GM21528 (cell line): ENCODE measurements around the gene SPARC.

ENCODE experiments used
- ATAC-seq: cut with Tn5 transposase; IDR thresholded peaks from one replicate; pipeline ENCODE4 v1.9.1; 2021; ENCODE audit warnings: mild to moderate bottlenecking, moderate library complexity; ENCODE audit not compliant: unreplicated experiment, low FRiP score

SPARC gene

GRCh38 chr5:151628112-151628823 is 58.4 kb downstream of the SPARC start:
- no peak for ATAC-seq

GRCh38 chr5:151627650-151628049 is 59.1 kb downstream of the SPARC start:
- no peak for ATAC-seq

DNA sequence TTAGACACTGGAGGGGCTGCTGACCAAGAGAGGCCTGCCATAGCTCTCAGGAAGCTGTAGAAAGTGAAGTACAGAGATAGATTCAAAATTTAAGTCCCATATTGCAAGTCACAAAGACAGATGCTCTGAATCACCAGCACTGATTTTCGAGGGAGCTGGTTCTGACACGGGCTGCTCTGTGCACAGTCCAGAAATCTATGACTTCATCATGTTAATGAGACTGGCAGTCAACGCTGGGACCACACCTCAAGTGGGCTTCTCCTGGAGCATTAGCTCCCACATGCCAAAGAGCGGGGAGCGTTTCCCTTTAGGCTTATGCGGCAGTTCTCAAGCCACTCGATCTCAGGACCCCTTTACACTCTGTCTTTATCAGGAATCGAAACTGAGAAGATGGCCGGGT is 61.4 kb downstream of the SPARC start:
- no peak for ATAC-seq

GRCh38 chr5:151624476-151624875 is 62.2 kb downstream of the SPARC start:
- no peak for ATAC-seq

DNA sequence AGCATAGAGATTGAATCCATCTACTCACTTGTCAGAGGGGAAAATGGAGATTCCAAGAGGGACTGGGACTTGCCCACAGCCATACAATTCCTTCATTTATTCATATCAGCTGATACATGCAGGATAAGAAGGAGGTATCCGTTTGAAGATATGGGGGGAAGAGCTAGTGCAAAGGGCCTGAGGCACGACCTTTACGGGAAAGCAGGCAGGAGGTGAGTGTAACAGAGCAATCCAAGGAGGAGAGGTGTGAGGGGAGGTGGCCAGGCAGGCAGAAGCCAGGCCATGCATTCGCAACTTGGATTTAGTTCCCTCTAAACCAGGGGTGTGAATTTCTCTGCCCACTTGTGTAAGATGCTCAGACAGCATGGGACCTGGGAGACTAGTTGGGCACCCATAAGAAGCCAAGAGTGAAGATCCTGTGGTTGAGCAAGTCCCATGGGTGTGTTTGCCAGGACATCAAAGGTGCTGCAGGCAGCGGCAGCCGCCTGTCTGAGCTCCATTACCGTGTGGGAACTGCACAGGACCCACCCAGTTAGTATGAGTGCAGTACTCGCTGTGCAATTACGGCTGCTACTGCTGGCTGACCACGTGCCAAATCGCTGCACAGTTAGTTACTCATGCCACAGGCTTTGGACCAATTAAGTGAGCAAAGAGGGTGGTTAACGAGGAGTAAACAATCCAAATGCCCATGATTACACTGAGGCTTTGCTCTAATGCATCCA is 64.2 kb downstream of the SPARC start:
- ATAC-seq, result no peak

DNA sequence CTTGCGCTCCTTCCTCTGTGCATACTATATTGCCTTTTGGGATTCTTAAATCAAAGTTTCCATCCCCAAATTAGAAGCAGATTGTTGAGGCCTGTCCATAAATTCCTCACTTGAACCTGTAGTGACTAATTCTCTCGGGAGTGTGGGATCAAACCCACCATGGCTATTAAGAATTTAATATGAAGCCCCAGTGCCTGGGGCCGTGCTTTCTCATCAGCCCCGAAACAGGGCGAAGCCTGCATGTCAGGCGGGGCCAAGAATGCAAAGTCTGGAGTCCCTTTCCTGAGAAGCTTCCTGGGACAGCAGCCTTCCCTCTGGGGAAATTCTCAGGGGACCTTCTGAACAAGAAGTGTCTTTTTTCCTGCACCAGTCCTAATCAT is 66.3 kb downstream of the SPARC start:
- no peak for ATAC-seq

DNA sequence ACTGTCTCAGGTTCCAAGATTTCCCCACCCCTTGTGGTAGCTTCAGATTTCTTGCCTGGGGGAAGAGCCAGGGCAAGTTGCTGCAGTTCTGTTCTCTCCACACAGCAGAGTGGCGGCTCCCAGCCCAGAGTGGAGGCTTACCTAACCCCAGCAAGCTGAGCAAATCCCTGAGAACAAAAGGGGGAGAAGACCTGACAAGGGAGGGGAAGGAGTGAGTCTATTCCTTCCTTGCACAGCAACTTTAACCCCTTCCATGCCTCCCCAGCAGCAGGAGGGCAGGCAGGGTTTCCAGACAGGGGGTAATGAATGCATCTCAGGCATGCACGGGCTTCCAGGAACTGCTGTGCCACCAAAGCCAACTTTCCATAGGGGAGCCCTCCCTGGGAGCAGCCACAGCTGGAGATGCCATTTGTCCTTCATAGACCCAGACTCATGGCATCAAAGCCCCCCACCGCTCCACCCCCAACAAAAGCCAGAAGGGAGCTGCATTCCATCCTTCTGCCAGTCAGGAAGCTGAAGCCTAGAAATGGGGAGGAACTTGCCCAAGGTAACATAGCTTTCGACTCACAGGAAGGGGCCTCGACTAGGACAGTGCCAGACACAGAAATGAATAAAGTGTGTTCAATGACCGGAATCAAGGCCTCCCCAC is 66.8 kb downstream of the SPARC start:
- no peak for ATAC-seq

GRCh38 chr5:151618907-151619306 is 67.8 kb downstream of the SPARC start:
- no peak for ATAC-seq

GRCh38 chr5:151617841-151618710 is 68.6 kb downstream of the SPARC start:
- ATAC-seq, result no peak

- ATAC-seq, result no peak
Observed at GRCh38 chr5:151617383-151617840, 69.3 kb downstream of the SPARC start.

GRCh38 chr5:151615431-151615830 is 71.3 kb downstream of the SPARC start:
- ATAC-seq, result no peak

DNA sequence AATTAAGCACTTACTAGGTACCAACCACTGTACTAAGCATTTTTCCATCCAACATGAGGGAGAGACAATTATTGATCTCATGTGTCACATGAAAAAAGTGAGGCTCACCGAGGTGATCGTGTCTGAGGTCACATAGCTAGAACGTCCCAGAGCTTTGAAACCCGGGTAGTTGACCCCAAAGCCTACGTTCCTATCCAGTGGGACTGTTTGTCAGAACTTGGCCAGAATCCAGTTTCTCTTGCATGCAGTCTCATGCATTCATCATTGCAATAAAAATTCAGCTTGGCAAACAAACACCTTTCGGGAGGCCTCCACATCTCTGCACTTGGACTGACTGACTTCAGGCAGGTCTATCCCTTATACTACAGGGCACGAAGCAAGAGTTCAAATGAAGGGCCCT is 72.2 kb downstream of the SPARC start:
- ATAC-seq, result no peak

DNA sequence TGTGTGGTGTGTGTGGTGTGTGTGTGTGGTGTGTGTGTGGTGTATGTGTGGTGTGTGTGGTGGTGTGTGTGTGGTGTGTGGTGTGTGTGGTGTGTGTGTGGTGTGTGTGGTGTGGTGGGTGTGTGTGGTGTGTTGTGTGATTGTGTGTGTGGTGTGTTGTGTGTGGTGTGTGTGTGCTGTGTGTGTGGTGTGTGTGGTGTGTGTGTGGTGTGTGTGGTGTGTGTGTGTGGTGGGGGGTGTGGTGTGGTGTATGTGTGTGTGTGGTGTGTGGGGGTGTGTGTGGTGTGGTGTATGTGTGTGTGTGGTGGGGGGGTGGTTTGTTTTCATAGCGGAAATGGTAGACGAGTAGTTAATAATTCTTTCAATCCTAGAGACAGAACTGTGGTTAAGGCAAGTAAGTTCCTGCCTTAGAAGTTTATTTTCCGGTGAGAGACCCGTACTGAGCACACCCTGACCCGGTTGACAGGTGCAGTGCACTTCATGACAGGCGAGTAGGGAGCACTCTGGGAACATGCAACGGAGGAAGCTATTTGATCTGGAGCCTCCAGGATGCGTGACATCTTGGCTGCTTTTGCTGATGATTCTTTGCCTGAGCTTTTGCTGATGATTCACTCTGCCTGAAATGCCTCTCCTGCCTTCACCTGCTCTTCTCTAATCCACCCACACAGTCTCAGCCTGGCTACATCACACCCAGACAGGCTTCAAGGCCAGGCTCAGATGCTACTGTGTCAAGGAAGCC is 73.9 kb downstream of the SPARC start:
- no peak for ATAC-seq

GRCh38 chr5:151611127-151611775 is 75.5 kb downstream of the SPARC start:
- no peak for ATAC-seq
